Lower leg skin (tissue), 3 donors: Measurements from ENCODE around the gene LHFPL3.

ENCODE experiments used
- POLR2A ChIP-seq, 2 donors: fragments of 450-650 bp; IDR thresholded peaks; one replicate each; pipeline ENCODE4 v1.6.1; 2016 to 2017; ENCODE audit warnings: antibody characterized with exemption in 2 of 2, mild to moderate bottlenecking in 1 of 2, moderate library complexity in 1 of 2
- TF ChIP-seq, protein P1 (sequence below), 3 donors: fragments of 450-650 bp; IDR thresholded peaks; one replicate each; pipeline ENCODE4 v1.5.1; 2016; ENCODE audit warnings: antibody characterized with exemption in 3 of 3, mild to moderate bottlenecking in 3 of 3, moderate library complexity in 2 of 3

GRCh38 chr7:104927055-104927454, 598.7 kb downstream of the LHFPL3 start:
- TF ChIP-seq POLR2A (IDR thresholded peaks at IDR 0.05): no peak
- TF ChIP-seq, protein P1, sequence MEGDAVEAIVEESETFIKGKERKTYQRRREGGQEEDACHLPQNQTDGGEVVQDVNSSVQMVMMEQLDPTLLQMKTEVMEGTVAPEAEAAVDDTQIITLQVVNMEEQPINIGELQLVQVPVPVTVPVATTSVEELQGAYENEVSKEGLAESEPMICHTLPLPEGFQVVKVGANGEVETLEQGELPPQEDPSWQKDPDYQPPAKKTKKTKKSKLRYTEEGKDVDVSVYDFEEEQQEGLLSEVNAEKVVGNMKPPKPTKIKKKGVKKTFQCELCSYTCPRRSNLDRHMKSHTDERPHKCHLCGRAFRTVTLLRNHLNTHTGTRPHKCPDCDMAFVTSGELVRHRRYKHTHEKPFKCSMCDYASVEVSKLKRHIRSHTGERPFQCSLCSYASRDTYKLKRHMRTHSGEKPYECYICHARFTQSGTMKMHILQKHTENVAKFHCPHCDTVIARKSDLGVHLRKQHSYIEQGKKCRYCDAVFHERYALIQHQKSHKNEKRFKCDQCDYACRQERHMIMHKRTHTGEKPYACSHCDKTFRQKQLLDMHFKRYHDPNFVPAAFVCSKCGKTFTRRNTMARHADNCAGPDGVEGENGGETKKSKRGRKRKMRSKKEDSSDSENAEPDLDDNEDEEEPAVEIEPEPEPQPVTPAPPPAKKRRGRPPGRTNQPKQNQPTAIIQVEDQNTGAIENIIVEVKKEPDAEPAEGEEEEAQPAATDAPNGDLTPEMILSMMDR (IDR thresholded peaks at IDR 0.05): no peak
